IPS-20b (cell line): ENCODE results near the gene PIK3CD.
A peak's percentile ranks its signal among the peaks of the same experiment; 100 is the strongest.

ENCODE experiments used
- H3K27ac ChIP-seq: one replicate; pipeline ENCODE4 v1.5.1; 2013; ENCODE audit warnings: low read length
- H3K27me3 ChIP-seq: 2 replicates; pipeline ENCODE4 v1.6.1; 2013; ENCODE audit warnings: mild to moderate bottlenecking, low read length, inconsistent platforms; ENCODE audit not compliant: insufficient read depth
- H3K36me3 ChIP-seq: 2 replicates; pipeline ENCODE4 v1.6.1; 2013; ENCODE audit warnings: low read depth, mild to moderate bottlenecking, inconsistent platforms, low read length, moderate library complexity; ENCODE audit not compliant: insufficient read depth
- H3K4me1 ChIP-seq: 2 replicates; pipeline ENCODE4 v1.6.1; 2013; ENCODE audit warnings: mild to moderate bottlenecking, control low read depth, inconsistent platforms, low read length, moderate library complexity; ENCODE audit not compliant: insufficient read depth
- H3K4me3 ChIP-seq: 2 replicates; pipeline ENCODE4 v1.5.1; 2013; ENCODE audit warnings: mild to moderate bottlenecking, low read length, inconsistent platforms
- H3K9ac ChIP-seq: 2 replicates; pipeline ENCODE4 v1.6.1; 2013; ENCODE audit warnings: low read depth, mild to moderate bottlenecking, inconsistent platforms, low read length, moderate library complexity
- H3K9me3 ChIP-seq: 2 replicates; pipeline ENCODE4 v1.6.1; 2013; ENCODE audit warnings: mild to moderate bottlenecking, low read depth, low read length, inconsistent platforms; ENCODE audit not compliant: insufficient read depth

The PIK3CD gene

GRCh38 chr1:9651220-9651564, 339 bp upstream of the PIK3CD start:
- Histone ChIP-seq H3K9me3 (no peaks in the 10 kb centered on the region), H3K27ac (no peak overlapping the region), H3K9ac (no peak overlapping the region), H3K27me3 (peaks cover 61% of the 10 kb centered on the region), H3K36me3 (no peaks in the 10 kb centered on the region), H3K4me1 (no peaks in the 10 kb centered on the region), H3K4me3 (peak overlapping the region; percentile 73)

DNA sequence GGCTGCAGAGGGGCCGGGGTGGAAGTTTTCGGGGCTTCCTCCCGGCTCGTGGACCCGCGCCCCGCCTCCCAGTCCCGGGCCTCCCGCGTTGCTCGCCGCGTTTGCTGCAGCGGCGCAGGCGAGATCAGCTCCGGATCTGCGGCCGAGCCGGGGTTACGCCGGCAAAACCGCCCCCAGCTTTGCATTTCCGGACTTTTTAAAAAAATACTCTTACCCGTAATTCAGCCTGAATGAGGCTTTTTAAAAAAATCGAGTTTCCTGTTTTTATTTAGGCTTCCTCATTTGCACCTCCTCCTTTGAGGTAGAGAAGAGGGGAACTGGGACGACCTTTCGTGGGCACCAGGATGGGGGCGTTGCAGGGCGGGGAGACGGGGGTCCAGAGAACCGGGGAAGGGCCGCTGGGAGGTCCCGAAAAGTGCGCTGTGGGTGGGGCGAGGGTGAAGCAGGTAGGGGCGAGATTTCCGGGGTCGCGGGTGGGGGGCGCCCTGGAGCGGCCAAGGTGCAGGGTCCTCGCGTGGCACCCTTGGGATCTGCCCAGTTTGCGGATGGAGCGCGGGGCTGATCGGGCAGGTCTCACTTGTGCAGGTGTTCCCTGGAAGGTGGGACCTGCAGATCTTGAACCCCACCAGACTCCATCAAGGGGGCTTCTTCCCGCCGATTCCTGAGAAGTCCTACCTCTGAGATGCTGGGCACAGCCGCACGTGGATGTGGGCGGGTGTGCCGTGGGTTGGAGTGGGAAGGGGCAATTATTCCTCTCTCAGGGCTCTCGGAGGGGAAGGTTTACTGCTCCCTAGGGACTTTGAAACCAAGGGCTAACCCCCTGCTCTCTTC, 1.1 kb downstream of the PIK3CD start:
- Histone ChIP-seq H3K9ac (no peak overlapping the region; the same call in 1 of the 2 replicates), H3K9me3 (no peaks in the 10 kb centered on the region), H3K27ac (no peak overlapping the region), H3K4me1 (no peaks in the 10 kb centered on the region), H3K36me3 (no peaks in the 10 kb centered on the region), H3K27me3 (peaks cover 61% of the 10 kb centered on the region), H3K4me3 (peak overlapping the region; percentile 73)

- Histone ChIP-seq H3K4me1 (no peaks in the 10 kb centered on the region), H3K9me3 (no peaks in the 10 kb centered on the region), H3K9ac (no peak overlapping the region), H3K36me3 (no peaks in the 10 kb centered on the region), H3K27ac (no peak overlapping the region), H3K27me3 (peaks cover 58% of the 10 kb centered on the region), H3K4me3 (peak overlapping the region; percentile 73; the same call in 1 of the 2 replicates)
These were observed 1.6 kb downstream of the PIK3CD start for GRCh38 chr1:9653210-9653490.

GRCh38 chr1:9653491-9654050, 2.0 kb downstream of the PIK3CD start:
- Histone ChIP-seq H3K27ac (no peak overlapping the region), H3K4me1 (no peaks in the 10 kb centered on the region), H3K4me3 (no peak overlapping the region), H3K9ac (no peak overlapping the region), H3K36me3 (no peaks in the 10 kb centered on the region), H3K9me3 (no peaks in the 10 kb centered on the region), H3K27me3 (peaks cover 54% of the 10 kb centered on the region)

- no peaks in the 10 kb centered on the region for H3K9me3 ChIP-seq
- H3K27me3 ChIP-seq, result peaks cover 54% of the 10 kb centered on the region
- no peak overlapping the region for H3K27ac ChIP-seq
- H3K36me3 ChIP-seq, result no peaks in the 10 kb centered on the region
- no peaks in the 10 kb centered on the region for H3K4me1 ChIP-seq
- H3K4me3 ChIP-seq, result no peak overlapping the region
- no peak overlapping the region for H3K9ac ChIP-seq
These were observed 2.7 kb downstream of the PIK3CD start for GRCh38 chr1:9654051-9654833.

- Histone ChIP-seq H3K9me3 (no peaks in the 10 kb centered on the region), H3K4me3 (no peak overlapping the region), H3K4me1 (no peaks in the 10 kb centered on the region), H3K36me3 (no peaks in the 10 kb centered on the region), H3K9ac (no peak overlapping the region), H3K27me3 (peaks cover 45% of the 10 kb centered on the region), H3K27ac (no peak overlapping the region)
These were observed 3.5 kb downstream of the PIK3CD start for GRCh38 chr1:9654834-9655723.

DNA sequence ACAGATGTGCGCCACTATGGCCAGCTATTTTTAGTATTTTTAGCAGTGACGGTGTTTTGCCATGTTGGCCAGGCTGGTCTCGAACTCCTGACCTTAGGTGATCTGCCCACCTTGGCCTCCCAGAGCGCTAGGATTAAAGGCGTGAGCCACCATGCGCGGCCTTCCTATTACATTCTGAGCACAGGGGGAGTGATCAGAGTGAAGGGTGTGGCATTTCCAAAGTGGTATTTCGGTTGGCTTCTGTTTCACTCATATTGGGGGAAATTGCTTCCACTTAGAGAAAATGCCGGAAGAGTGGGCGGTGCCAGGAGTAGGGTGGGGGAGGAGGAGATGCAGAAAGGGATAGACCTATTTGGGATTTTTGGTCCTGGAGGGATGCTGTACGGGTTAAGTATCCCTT, 4.3 kb downstream of the PIK3CD start:
- H3K9ac ChIP-seq, result no peak overlapping the region
- no peaks in the 10 kb centered on the region for H3K4me1 ChIP-seq
- H3K9me3 ChIP-seq, result no peaks in the 10 kb centered on the region
- peaks cover 38% of the 10 kb centered on the region for H3K27me3 ChIP-seq
- no peaks in the 10 kb centered on the region for H3K36me3 ChIP-seq
- H3K27ac ChIP-seq, result no peak overlapping the region
- H3K4me3 ChIP-seq, result no peak overlapping the region

DNA sequence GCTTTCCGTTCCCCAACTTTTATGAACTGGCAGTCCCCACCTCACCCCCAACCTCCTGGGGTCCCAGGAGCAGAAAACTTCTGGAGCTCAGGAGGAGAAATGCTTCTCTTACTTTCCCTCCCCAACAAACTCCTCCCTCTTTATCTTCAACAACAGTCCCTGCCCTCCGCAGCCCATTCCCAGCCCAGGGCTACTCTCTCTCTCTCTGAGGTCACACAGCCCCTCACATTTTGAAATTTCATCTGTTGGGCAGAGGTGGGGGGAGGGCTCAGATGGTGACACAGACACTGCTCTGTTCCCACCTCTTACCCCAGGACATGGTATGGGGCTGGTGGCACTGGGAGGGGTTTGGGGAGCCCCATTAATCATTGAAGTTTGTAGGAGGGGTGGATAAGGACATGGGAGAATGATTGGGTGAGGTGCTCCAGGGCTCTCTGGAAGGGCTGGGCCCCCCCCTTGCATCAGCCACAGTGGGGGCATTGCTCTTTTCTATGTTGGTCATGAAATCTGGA, 6.0 kb downstream of the PIK3CD start:
- Histone ChIP-seq H3K9me3 (no peaks in the 10 kb centered on the region), H3K27ac (no peak overlapping the region), H3K36me3 (no peaks in the 10 kb centered on the region), H3K9ac (no peak overlapping the region), H3K4me1 (no peaks in the 10 kb centered on the region), H3K4me3 (no peak overlapping the region), H3K27me3 (peaks cover 20% of the 10 kb centered on the region)

DNA sequence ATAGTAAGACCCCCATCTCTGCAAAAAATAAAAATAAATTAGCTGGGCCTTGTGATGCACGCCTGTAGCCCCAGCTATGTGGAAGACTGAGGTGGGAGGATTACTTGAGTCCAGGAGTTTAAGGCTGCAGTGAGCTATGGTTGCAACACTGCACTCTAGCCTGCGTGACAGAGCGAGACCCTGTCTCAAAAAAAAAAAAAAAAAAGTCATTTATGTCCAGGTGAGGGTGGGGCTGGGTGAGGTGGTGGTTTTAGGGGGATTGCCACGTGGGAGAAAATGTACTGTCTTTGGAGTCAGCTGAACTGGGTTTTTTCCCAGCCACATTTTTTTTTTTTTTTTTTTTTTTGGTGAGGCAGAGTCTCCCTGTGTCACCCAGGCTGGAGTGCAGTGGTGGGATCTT, 6.7 kb downstream of the PIK3CD start:
- Histone ChIP-seq H3K36me3 (no peaks in the 10 kb centered on the region), H3K27ac (no peak overlapping the region), H3K9me3 (no peaks in the 10 kb centered on the region), H3K4me1 (no peaks in the 10 kb centered on the region), H3K27me3 (peaks cover 14% of the 10 kb centered on the region), H3K9ac (no peak overlapping the region), H3K4me3 (no peak overlapping the region)

DNA sequence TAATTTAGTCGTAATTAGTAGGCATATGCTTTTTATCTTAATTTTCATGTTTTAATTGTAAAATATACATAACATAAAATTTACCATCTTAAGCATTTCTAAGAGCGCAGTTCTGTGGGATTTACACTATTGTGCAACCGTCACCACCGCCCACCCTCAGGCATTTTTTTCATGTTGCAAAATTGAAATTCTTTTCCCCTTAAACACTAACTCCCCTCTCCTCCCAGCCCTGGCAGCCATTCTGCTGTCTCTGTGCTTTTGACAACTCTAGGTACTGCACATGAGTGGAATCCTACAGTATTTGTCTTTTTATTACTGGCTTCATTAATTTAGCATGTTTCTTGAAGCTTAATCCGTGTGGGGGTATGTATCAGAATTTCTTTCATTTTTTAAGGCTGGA, 7.8 kb downstream of the PIK3CD start:
- Histone ChIP-seq H3K36me3 (no peaks in the 10 kb centered on the region), H3K4me1 (no peaks in the 10 kb centered on the region), H3K9me3 (no peaks in the 10 kb centered on the region), H3K27ac (no peak overlapping the region), H3K4me3 (no peak overlapping the region), H3K9ac (no peak overlapping the region), H3K27me3 (peaks cover 3% of the 10 kb centered on the region)

- H3K9me3 ChIP-seq, result no peaks in the 10 kb centered on the region
- no peaks in the 10 kb centered on the region for H3K27me3 ChIP-seq
- H3K36me3 ChIP-seq, result no peaks in the 10 kb centered on the region
- no peak overlapping the region for H3K4me3 ChIP-seq
- H3K4me1 ChIP-seq, result no peaks in the 10 kb centered on the region
- no peak overlapping the region for H3K27ac ChIP-seq
- no peak overlapping the region for H3K9ac ChIP-seq
These were observed 11.7 kb downstream of the PIK3CD start for GRCh38 chr1:9663257-9663656.
